ENCODE results near the gene RUBCNL.

Gene RUBCNL

DNA sequence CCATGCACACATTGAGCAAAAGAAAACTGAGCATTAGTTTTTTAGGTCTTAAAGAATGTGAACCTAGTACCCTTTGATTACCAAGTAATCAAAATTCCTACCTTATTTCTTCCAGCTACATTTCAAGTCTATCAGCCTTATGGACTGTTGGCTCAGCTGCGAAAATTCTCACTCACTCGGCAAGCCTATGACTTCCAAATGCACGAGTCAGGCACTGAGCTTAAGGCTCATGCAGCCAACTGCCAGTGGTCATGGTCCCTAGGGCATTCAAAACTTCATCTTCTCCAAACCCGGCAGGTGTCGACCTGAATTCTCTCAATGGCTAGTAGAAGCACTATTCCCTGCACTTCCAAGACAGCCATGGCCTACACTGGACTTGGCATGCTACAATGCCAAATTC lies 41.2 kb downstream of the RUBCNL start (continued):
- TF ChIP-seq, protein P1, sequence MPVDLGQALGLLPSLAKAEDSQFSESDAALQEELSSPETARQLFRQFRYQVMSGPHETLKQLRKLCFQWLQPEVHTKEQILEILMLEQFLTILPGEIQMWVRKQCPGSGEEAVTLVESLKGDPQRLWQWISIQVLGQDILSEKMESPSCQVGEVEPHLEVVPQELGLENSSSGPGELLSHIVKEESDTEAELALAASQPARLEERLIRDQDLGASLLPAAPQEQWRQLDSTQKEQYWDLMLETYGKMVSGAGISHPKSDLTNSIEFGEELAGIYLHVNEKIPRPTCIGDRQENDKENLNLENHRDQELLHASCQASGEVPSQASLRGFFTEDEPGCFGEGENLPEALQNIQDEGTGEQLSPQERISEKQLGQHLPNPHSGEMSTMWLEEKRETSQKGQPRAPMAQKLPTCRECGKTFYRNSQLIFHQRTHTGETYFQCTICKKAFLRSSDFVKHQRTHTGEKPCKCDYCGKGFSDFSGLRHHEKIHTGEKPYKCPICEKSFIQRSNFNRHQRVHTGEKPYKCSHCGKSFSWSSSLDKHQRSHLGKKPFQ (tag by site-specific recombination; IDR thresholded peaks at IDR 0.05) = no peak
- TF ChIP-seq ZNF155 (tag by site-specific recombination; IDR thresholded peaks at IDR 0.05) (no peak), BCL11A (tag by site-specific recombination; IDR thresholded peaks at IDR 0.05; ENCODE audit: low read depth) (no peak), GLI2 (tag by site-specific recombination; IDR thresholded peaks at IDR 0.05; ENCODE audit: borderline replicate concordance, low read depth) (no peak), MYNN (tag by site-specific recombination; IDR thresholded peaks at IDR 0.05; ENCODE audit: borderline replicate concordance) (no peak), TCF7L2 (IDR thresholded peaks at IDR 0.05; ENCODE audit: borderline replicate concordance, low read depth, low read length) (no peak)
- TF ChIP-seq, protein P2, sequence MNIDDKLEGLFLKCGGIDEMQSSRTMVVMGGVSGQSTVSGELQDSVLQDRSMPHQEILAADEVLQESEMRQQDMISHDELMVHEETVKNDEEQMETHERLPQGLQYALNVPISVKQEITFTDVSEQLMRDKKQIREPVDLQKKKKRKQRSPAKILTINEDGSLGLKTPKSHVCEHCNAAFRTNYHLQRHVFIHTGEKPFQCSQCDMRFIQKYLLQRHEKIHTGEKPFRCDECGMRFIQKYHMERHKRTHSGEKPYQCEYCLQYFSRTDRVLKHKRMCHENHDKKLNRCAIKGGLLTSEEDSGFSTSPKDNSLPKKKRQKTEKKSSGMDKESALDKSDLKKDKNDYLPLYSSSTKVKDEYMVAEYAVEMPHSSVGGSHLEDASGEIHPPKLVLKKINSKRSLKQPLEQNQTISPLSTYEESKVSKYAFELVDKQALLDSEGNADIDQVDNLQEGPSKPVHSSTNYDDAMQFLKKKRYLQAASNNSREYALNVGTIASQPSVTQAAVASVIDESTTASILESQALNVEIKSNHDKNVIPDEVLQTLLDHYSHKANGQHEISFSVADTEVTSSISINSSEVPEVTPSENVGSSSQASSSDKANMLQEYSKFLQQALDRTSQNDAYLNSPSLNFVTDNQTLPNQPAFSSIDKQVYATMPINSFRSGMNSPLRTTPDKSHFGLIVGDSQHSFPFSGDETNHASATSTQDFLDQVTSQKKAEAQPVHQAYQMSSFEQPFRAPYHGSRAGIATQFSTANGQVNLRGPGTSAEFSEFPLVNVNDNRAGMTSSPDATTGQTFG (tag by site-specific recombination; IDR thresholded peaks at IDR 0.05; ENCODE audit: borderline replicate concordance) = no peak
- TF ChIP-seq, protein P3, sequence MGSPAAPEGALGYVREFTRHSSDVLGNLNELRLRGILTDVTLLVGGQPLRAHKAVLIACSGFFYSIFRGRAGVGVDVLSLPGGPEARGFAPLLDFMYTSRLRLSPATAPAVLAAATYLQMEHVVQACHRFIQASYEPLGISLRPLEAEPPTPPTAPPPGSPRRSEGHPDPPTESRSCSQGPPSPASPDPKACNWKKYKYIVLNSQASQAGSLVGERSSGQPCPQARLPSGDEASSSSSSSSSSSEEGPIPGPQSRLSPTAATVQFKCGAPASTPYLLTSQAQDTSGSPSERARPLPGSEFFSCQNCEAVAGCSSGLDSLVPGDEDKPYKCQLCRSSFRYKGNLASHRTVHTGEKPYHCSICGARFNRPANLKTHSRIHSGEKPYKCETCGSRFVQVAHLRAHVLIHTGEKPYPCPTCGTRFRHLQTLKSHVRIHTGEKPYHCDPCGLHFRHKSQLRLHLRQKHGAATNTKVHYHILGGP (tag by site-specific recombination; IDR thresholded peaks at IDR 0.05) = no peak
- TF ChIP-seq, protein P4, sequence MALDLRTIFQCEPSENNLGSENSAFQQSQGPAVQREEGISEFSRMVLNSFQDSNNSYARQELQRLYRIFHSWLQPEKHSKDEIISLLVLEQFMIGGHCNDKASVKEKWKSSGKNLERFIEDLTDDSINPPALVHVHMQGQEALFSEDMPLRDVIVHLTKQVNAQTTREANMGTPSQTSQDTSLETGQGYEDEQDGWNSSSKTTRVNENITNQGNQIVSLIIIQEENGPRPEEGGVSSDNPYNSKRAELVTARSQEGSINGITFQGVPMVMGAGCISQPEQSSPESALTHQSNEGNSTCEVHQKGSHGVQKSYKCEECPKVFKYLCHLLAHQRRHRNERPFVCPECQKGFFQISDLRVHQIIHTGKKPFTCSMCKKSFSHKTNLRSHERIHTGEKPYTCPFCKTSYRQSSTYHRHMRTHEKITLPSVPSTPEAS (tag by site-specific recombination; IDR thresholded peaks at IDR 0.05) = no peak

DNA sequence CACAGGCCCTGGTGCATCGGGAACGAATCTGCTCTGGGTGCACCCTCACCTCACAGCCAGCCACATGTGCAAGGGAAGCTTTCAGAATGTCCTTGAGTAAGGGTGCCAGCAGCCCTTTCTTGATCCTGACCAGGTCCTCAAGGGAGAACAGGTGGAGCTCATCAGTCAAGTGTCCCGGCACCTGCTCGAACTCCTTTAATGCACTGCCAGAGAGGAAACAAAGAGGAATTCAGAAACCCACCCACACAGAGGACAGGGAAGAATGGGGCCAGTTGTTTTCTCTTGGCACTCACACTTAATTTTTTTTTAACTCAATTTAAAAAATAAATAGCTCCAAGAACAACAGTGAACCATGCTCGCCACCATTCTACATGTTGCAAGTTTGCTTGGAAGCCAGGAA lies 41.7 kb downstream of the RUBCNL start:
- H3K4me1 ChIP-seq (ENCODE audit: control insufficient read depth, insufficient read depth, low read length) = no peaks in the 10 kb centered on the region
- TF ChIP-seq, protein P5, sequence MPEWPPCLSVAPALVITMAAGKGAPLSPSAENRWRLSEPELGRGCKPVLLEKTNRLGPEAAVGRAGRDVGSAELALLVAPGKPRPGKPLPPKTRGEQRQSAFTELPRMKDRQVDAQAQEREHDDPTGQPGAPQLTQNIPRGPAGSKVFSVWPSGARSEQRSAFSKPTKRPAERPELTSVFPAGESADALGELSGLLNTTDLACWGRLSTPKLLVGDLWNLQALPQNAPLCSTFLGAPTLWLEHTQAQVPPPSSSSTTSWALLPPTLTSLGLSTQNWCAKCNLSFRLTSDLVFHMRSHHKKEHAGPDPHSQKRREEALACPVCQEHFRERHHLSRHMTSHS (tag by site-specific recombination; IDR thresholded peaks at IDR 0.05) = no peak
- TF ChIP-seq, protein P6, sequence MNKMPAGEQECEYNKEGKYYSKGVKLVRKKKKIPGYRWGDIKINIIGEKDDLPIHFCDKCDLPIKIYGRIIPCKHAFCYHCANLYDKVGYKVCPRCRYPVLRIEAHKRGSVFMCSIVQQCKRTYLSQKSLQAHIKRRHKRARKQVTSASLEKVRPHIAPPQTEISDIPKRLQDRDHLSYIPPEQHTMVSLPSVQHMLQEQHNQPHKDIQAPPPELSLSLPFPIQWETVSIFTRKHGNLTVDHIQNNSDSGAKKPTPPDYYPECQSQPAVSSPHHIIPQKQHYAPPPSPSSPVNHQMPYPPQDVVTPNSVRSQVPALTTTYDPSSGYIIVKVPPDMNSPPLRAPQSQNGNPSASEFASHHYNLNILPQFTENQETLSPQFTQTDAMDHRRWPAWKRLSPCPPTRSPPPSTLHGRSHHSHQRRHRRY (tag by site-specific recombination; IDR thresholded peaks at IDR 0.05) = no peak
- TF ChIP-seq ZNF416 (tag by site-specific recombination; IDR thresholded peaks at IDR 0.05) = no peak
- no peak for TF ChIP-seq GLIS1 (tag by site-specific recombination; IDR thresholded peaks at IDR 0.05)
- no peak for TF ChIP-seq YY1 (tag by site-specific recombination; IDR thresholded peaks at IDR 0.05)
- POLR2A ChIA-PET = no interaction called here
- H3K27ac ChIP-seq (ENCODE audit: extremely low read depth, low read depth, low read length) = no peak overlapping the region
- H3K4me3 ChIP-seq (ENCODE audit: low read depth, low read length) = no peak overlapping the region
- H3K36me3 ChIP-seq (ENCODE audit: control insufficient read depth in 2 of 2, insufficient read depth in 1 of 2, low read length in 2 of 2) = no peaks in the 10 kb centered on the region
- H3K9me3 ChIP-seq (ENCODE audit: control insufficient read depth, insufficient read depth, low read depth, low read length) = no peaks in the 10 kb centered on the region
- CTCF ChIA-PET = no interaction called here

Data from HEK293 (cell line).